Dermis microvascular lymphatic vessel endothelial cell (primary cell): ENCODE data around the gene JAML. TPM values are rescaled to one million over a fixed set of nuclear protein-coding genes. Genes with fewer than 3 reads are reported as not detected.

Source experiments
- DNase-seq, 2 donors: peaks; one replicate each; pipeline versions ENCODE4 v3.0.0 to v3.0.0-alpha.2; 2010; ENCODE audit warnings: low read depth in 2 of 2
- total RNA-seq: library from RNA; depleted of rRNA; stranded (reverse); fragments of >200 nt; gene quantifications from 2 replicates; pipeline ENCODE4 v1.2.1, GENCODE V29; 2014

JAML gene
- under 0.01 and 0.13 TPM in 2 replicates for total RNA-seq

- DNase-seq, result no peak
Observed at GRCh38 chr11:118224511-118225188, at the start of gene JAML. Gene JAML (minus strand): TSS chr11:118225011. CDS start chr11:118214866, 10,145 bp downstream.

- no peak for DNase-seq
Observed at GRCh38 chr11:118274186-118274585, 49.4 kb upstream of the JAML start.

GRCh38 chr11:118272001-118272400 is 47.2 kb upstream of the JAML start:
- DNase-seq, result no peak

- no peak for DNase-seq
Observed at GRCh38 chr11:118267486-118267885, 42.7 kb upstream of the JAML start.

- DNase-seq, result no peak
Observed at GRCh38 chr11:118265954-118266353, 41.1 kb upstream of the JAML start.

GRCh38 chr11:118264569-118265465 is 40.0 kb upstream of the JAML start:
- DNase-seq, result no peak

GRCh38 chr11:118263695-118264568 is 39.1 kb upstream of the JAML start, which contains the start of gene MPZL2:
Gene MPZL2 (minus strand): TSS chr11:118264297. CDS start chr11:118264153, 144 bp downstream.
- peak in 1 of 2 donors; percentile 33 for DNase-seq

- DNase-seq, result no peak
Observed at GRCh38 chr11:118263112-118263511, 38.3 kb upstream of the JAML start.

- DNase-seq, result no peak
Observed at GRCh38 chr11:118260353-118260752, 35.5 kb upstream of the JAML start.

GRCh38 chr11:118259138-118259537 is 34.3 kb upstream of the JAML start:
- no peak for DNase-seq

GRCh38 chr11:118258410-118258809 is 33.6 kb upstream of the JAML start:
- DNase-seq, result no peak

- DNase-seq, result no peak
Observed at GRCh38 chr11:118252688-118253087, 27.9 kb upstream of the JAML start.

GRCh38 chr11:118251858-118252652 is 27.2 kb upstream of the JAML start, which contains the start of gene MPZL3:
Gene MPZL3 (minus strand): TSS chr11:118252365. CDS start chr11:118252294, 71 bp downstream.
- DNase-seq, result peak; percentile 79 to 85

- DNase-seq, result peak; percentile 10 to 79
Observed at GRCh38 chr11:118247041-118247440, 22.2 kb upstream of the JAML start.

- peak in 1 of 2 donors; percentile 32 for DNase-seq
Observed at GRCh38 chr11:118245936-118246562, 21.2 kb upstream of the JAML start.

GRCh38 chr11:118243993-118244762 is 19.4 kb upstream of the JAML start:
- no peak for DNase-seq

GRCh38 chr11:118243161-118243560 is 18.4 kb upstream of the JAML start:
- no peak for DNase-seq

- DNase-seq, result no peak
Observed at GRCh38 chr11:118241764-118242098, 16.9 kb upstream of the JAML start.

GRCh38 chr11:118240999-118241763 is 16.4 kb upstream of the JAML start:
- peak; percentile 66 to 85 for DNase-seq
